SK-N-MC (cell line): ENCODE data around the gene SPECC1.

Source experiments
- DNase-seq: peaks from one replicate; pipeline ENCODE4 v3.0.0-alpha.2; 2011; ENCODE audit warnings: low read depth, low spot score
- H3K27ac ChIP-seq: fragments of 200-600 bp; sonication (generic); 2 replicates; pipeline ENCODE4 v1.5.1; 2016; ENCODE audit warnings: mixed run types
- H3K36me3 ChIP-seq: fragments of 200-600 bp; sonication (generic); 2 replicates; pipeline ENCODE4 v1.6.1; 2017; ENCODE audit warnings: antibody characterized with exemption, low read length, mixed read lengths; ENCODE audit not compliant: insufficient read depth
- H3K4me3 ChIP-seq: fragments of 200-600 bp; sonication (generic); 2 replicates; pipeline ENCODE4 v1.5.1; 2016
- H3K9ac ChIP-seq: fragments of 200-600 bp; sonication (generic); 2 replicates; pipeline ENCODE4 v1.8.0; 2017; ENCODE audit warnings: mixed run types, mixed read lengths; ENCODE audit not compliant: insufficient read length
- H3K9me3 ChIP-seq: fragments of 200-600 bp; sonication (generic); 2 replicates; pipeline ENCODE4 v1.6.1; 2017; ENCODE audit warnings: low read depth, mild to moderate bottlenecking, antibody characterized with exemption, low read length, moderate library complexity, mixed read lengths
- EZH2 ChIP-seq: fragments of 200-600 bp; sonication (generic); IDR thresholded peaks from one replicate; pipeline ENCODE4 v1.6.1; 2017; ENCODE audit warnings: antibody characterized with exemption
- FOXP2 ChIP-seq: optimal IDR thresholded peaks from 2 replicates; pipeline ENCODE3; 2011; ENCODE audit warnings: mild to moderate bottlenecking, moderate library complexity; ENCODE audit not compliant: insufficient read depth; ENCODE audit errors: extremely low read length, control extremely low read depth
- POLR2AphosphoS5 ChIP-seq: IDR thresholded peaks from 2 replicates; pipeline ENCODE4 v1.6.1; 2012; ENCODE audit warnings: mild to moderate bottlenecking, low read depth, low read length, borderline replicate concordance

SPECC1 gene

DNA sequence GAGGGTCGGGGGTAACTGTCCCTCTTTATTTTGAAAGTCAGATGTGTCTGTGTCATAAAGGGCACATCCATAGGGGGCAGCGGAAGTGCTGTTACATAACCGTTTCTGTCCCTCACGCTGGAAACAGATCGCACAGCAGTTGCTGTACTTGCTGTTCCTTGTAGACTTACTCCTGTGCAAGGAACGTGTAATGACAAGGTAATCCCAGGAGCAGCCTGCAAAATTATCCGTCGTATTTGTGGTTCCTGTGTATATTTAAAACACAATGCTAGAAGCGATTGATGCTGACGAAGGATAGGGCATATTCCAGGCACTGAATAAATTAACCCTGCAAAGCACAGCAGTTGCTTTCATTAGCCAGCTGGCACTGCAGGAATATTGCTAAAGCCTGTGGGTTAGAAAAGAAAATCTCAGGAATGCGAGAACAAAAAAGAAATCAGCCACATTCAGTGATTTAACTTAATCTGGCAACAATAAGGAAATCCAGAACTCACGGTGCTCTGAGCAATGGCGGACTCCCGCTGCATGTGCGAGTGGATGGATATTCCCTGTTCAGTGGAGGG is 76.2 kb downstream of the SPECC1 start:
- Histone ChIP-seq H3K27ac (no peak overlapping the region), H3K36me3 (no peaks in the 10 kb centered on the region), H3K9ac (no peak overlapping the region), H3K9me3 (no peaks in the 10 kb centered on the region), H3K4me3 (no peak overlapping the region)
- no peak for DNase-seq
- TF ChIP-seq EZH2 (no peak), POLR2AphosphoS5 (no peak), FOXP2 (no peak)

DNA sequence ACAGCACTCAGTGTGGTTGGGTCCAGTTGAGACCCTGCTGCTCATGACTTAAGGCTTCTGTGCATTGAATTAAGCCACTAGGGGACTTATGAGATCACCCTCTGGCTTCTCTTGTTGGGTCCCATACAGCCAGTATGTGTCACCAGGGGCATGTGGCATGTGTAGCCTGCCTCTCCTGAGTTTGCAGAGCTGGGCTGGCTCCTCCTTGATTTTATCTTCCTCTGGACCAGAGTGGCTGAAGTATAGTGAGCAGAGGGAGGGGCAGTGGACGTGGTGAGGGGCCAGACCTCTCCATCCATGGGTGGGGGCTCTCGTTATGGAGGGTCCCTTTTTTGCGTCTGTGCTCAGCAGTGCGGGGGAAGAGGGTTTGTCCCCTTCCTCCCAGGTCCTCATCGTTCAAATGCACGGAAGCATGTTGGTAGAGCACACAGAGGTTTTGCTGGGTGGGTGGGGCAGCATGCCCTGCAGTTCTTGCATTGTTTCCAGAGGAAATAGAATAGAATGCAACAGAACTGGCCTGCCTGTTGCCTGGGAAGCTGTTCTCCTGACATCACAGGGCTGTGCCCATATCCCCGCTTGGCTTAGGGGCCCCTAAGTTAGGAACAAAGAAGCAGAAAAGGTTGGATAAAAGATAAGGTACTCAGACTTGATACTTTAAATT is 77.4 kb downstream of the SPECC1 start:
- Histone ChIP-seq H3K27ac (no peak overlapping the region), H3K36me3 (no peaks in the 10 kb centered on the region), H3K9me3 (no peaks in the 10 kb centered on the region), H3K9ac (no peak overlapping the region), H3K4me3 (no peak overlapping the region)
- no peak for TF ChIP-seq EZH2
- TF ChIP-seq POLR2AphosphoS5: no peak
- TF ChIP-seq FOXP2: no peak
- DNase-seq: no peak

DNA sequence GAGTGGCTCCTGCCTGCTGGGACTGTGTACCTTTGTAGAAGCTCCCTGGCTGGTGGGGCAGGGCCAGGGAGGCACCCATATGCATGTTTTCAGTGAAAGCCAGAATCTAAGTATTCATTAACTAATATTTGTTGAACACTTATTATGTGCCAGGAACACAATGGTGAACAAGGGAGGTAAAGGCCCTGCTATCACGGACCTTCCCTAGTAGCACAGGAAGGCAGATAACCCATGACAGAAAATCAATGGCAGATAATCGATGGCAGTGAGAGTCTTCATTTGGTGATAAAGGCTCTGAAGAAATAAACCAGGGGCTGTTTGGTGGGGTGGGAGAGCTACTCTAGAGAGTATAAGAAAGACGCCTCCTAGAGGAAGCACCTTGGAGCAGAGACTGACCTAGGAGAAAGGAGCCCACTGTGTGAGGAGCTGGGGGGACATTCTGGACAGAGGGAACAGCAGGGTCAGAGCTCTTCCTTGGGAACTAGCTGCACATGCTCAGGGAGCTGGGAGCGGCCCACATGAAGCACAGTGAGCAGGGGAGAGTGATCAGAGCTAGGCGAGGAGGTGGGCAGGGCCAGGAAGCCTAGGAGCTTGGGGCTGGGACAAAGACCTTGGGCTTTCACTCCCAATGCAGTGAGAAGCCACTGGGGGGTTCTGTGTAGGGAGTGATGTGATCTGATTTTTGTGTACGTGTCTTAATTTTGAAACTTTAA is 78.5 kb downstream of the SPECC1 start:
- no peak overlapping the region for H3K4me3 ChIP-seq
- no peak for DNase-seq
- no peak overlapping the region for H3K27ac ChIP-seq
- TF ChIP-seq EZH2 (no peak), FOXP2 (no peak), POLR2AphosphoS5 (no peak)
- no peaks in the 10 kb centered on the region for H3K36me3 ChIP-seq
- no peaks in the 10 kb centered on the region for H3K9me3 ChIP-seq
- no peak overlapping the region for H3K9ac ChIP-seq

DNA sequence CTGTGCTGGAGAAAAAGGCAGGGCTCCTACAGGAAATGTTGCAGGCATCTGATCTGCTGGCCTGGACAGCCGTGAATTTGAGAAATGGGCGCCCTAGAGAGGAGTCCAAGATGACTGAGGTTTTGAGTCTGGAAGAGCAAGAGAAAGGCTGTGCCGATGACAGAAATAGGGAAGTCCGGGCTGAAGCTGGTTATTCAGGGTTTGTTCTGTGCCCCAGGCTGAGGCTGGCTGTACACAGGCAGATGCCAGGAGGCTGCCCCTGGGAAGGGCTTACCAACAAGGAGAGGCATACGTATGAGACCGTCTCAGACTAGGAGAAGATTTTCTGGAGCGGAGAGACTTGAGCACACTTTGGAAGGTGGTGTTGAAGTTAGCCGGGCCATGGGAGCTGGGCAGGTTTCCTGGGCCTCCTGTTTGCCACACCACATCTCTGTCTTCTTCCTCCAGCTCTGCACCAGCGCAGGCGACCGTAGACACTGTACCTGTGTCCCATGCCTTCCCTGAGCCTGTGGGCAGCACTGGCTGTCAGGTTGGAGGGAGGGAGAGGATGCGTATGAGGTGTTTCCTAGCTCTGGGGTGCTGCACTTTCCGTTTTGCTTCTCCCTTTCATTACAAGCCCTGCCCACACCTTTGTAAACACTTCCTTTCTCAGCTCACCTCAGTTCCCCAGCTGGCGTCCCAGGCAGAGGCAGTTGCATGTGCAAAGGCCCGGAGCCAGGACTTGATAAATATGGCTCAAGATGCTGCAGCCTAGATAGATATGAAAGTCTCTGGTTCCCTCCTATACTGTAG is 80.8 kb downstream of the SPECC1 start:
- Histone ChIP-seq H3K9ac (no peak overlapping the region), H3K9me3 (no peaks in the 10 kb centered on the region), H3K27ac (no peak overlapping the region), H3K36me3 (no peaks in the 10 kb centered on the region), H3K4me3 (no peak overlapping the region)
- TF ChIP-seq EZH2 (no peak), POLR2AphosphoS5 (no peak), FOXP2 (no peak)
- DNase-seq: no peak

DNA sequence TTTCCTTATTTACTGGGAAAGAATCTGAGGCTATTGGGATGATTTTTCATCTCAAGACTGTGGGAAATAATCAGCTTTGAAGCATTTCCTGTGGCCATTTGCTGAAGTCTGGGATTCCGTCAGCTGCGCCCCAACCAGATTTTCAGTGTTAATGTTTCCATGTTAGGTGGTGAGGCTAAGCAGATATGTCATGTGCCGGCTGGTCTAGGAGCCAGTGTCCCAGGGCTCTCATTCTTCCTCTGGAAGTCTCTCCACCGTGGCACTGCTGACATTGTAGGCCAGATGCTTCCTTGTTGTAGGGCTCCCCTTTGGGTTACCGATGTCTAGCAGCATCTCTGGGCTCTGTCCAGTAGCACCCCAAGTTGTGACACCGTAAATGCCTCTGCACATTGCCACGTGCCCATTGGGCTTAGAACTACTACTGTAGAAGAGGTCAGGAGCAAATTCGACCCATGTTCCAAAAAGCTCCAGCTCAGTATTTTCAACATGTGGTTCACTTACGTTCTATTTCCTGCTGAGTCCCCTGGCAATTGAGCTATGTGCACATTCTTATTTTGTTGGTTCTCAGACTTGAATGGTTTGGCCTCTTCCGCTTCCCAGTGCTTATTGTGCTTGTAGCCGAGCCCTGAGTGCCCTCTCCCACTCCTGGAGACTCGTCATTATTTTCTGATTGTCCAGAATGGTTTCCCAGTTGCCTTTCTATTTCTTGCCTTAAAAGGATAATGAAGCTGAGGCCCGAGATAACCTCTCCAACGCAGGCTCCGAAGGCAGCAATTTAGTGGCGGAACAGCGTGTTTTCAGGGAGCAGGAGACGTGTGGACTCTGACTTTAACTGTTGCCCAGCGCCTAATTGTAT is 82.2 kb downstream of the SPECC1 start:
- Histone ChIP-seq H3K9ac (no peak overlapping the region), H3K9me3 (no peaks in the 10 kb centered on the region), H3K27ac (no peak overlapping the region), H3K36me3 (no peaks in the 10 kb centered on the region), H3K4me3 (no peak overlapping the region)
- no peak for DNase-seq
- TF ChIP-seq EZH2: no peak

DNA sequence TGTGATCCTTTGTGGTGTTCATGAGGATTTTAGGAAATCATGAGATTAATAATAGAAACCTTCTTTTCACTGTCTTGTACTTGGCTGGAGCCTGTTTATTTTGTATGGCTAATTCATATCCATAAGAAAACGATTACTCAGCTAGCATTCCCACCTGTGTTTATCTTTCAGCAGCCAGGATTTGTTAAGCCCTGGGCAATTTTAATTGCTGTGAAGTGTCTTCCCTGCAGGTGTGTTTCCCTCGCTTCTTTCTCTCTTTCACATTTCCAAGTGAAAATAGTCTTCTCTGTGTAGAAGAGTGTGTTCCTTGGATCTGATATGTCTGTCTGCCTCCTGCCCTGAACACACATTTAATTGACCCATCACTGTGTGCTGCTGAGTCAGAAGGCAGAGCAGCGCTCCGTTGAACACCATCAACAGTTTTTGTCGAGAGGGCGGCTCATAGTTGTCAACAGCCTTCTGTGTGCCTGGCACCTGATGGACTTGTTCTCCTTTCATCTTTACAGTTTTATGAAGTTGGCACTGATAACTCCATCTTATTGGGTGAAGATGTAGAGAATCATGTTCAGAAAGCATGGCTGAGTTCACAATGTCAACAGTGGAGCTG is 83.2 kb downstream of the SPECC1 start:
- Histone ChIP-seq H3K36me3 (no peaks in the 10 kb centered on the region), H3K9me3 (no peaks in the 10 kb centered on the region), H3K4me3 (no peak overlapping the region), H3K27ac (no peak overlapping the region), H3K9ac (no peak overlapping the region)
- TF ChIP-seq POLR2AphosphoS5 (no peak), EZH2 (no peak)
- DNase-seq: no peak

DNA sequence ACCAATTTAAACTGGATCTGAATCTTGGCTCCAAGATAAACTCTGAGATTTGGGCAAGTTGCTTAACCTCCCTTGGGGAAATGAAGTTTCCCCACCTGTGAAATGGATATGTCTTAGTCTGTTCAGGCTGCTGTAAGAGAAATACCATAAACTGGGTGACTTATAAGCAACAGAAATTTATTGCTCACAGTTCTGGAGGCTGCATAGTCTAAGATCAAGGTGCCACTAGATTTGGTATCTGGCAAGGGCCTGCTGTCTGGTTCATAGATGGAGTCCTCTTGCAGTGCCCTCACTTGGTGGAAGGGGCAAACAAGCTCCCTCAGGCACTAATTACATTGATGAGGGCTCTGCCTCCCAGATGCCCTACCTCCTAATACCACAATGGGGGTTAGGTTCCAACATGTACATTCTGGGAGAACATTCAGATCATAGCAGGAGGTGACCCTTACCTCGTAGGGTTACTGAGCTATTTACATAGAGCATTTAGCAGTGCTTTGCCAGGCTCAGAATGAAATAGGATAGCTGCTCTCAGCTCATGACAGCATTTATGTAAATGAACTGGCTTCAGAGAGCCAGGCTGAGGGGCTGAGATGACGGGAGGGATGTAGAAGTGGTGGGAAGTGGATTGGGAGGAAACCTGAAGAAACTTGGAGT is 83.9 kb downstream of the SPECC1 start:
- no peak overlapping the region for H3K4me3 ChIP-seq
- no peak overlapping the region for H3K27ac ChIP-seq
- no peak for DNase-seq
- no peaks in the 10 kb centered on the region for H3K9me3 ChIP-seq
- TF ChIP-seq FOXP2: no peak
- TF ChIP-seq POLR2AphosphoS5: no peak
- no peak for TF ChIP-seq EZH2
- H3K9ac ChIP-seq: no peak overlapping the region
- no peaks in the 10 kb centered on the region for H3K36me3 ChIP-seq
